GM18873 (cell line): ENCODE data around the gene CARD19.

Source experiments
- ATAC-seq: cut with Tn5 transposase; IDR thresholded peaks from one replicate; pipeline ENCODE4 v1.9.1; 2021; ENCODE audit warnings: mild to moderate bottlenecking, moderate library complexity, moderate number of reproducible peaks; ENCODE audit not compliant: unreplicated experiment, low FRiP score

CARD19 gene

GRCh38 chr9:93096131-93096802 lies at the start of gene CARD19:
CARD19 (plus strand) TSS chr9:93096217; CDS start chr9:93096346, 129 bp downstream.
- ATAC-seq, result peak; percentile 10

- ATAC-seq, result no peak
These were observed 47.2 kb upstream of the CARD19 start for GRCh38 chr9:93048566-93049448.

GRCh38 chr9:93049491-93049890 lies 46.5 kb upstream of the CARD19 start:
- ATAC-seq, result no peak

GRCh38 chr9:93050231-93050630 lies 45.8 kb upstream of the CARD19 start:
- no peak for ATAC-seq

- no peak for ATAC-seq
These were observed 44.3 kb upstream of the CARD19 start for GRCh38 chr9:93051680-93052089.

- no peak for ATAC-seq
These were observed 43.1 kb upstream of the CARD19 start for GRCh38 chr9:93052791-93053540.

GRCh38 chr9:93053781-93054331 lies 42.2 kb upstream of the CARD19 start:
- no peak for ATAC-seq

- no peak for ATAC-seq
These were observed 41.0 kb upstream of the CARD19 start for GRCh38 chr9:93054758-93055704.

- ATAC-seq, result no peak
These were observed 38.8 kb upstream of the CARD19 start for GRCh38 chr9:93057042-93057702.

GRCh38 chr9:93057703-93058354 lies 38.2 kb upstream of the CARD19 start:
- ATAC-seq, result no peak

- ATAC-seq, result peak; percentile 37
These were observed 37.5 kb upstream of the CARD19 start, which contains the start of gene SUSD3 for GRCh38 chr9:93058355-93059010. SUSD3 (plus strand) TSS chr9:93058701; CDS start chr9:93058743, 42 bp downstream.

GRCh38 chr9:93059011-93059714 lies 36.9 kb upstream of the CARD19 start:
- ATAC-seq, result no peak

- ATAC-seq, result no peak
These were observed 36.1 kb upstream of the CARD19 start for GRCh38 chr9:93059715-93060578.

- ATAC-seq, result no peak
These were observed 35.2 kb upstream of the CARD19 start for GRCh38 chr9:93060746-93061259.

GRCh38 chr9:93061260-93061751 lies 34.7 kb upstream of the CARD19 start:
- ATAC-seq, result no peak
